Fibroblast of the aortic adventitia (primary cell): ENCODE results near the gene COL7A1. TPM values are rescaled to one million over a fixed set of nuclear protein-coding genes. Genes with fewer than 3 reads are reported as not detected.

Source experiments
- DNase-seq: peaks from one replicate; pipeline ENCODE4 v3.0.0-alpha.2; 2010; ENCODE audit warnings: low read depth
- H3K4me3 ChIP-seq: 2 replicates; pipeline ENCODE4 v1.5.1; 2011; ENCODE audit warnings: low read depth, mild to moderate bottlenecking, control low read depth, low read length, moderate library complexity
- total RNA-seq: library from RNA; depleted of rRNA; stranded (reverse); fragments of >200 nt; gene quantifications from 2 replicates; pipeline ENCODE4 v1.2.3, GENCODE V29; 2012; ENCODE audit warnings: low replicate concordance
- TF ChIP-seq, protein P1 (sequence below): IDR thresholded peaks from 2 replicates; pipeline ENCODE4 v1.5.1; 2011; ENCODE audit warnings: mild to moderate bottlenecking, low read length, control low read depth, inconsistent platforms; ENCODE audit not compliant: insufficient read depth

COL7A1 gene
- total RNA-seq, 1 donor = 10.2 TPM

DNA sequence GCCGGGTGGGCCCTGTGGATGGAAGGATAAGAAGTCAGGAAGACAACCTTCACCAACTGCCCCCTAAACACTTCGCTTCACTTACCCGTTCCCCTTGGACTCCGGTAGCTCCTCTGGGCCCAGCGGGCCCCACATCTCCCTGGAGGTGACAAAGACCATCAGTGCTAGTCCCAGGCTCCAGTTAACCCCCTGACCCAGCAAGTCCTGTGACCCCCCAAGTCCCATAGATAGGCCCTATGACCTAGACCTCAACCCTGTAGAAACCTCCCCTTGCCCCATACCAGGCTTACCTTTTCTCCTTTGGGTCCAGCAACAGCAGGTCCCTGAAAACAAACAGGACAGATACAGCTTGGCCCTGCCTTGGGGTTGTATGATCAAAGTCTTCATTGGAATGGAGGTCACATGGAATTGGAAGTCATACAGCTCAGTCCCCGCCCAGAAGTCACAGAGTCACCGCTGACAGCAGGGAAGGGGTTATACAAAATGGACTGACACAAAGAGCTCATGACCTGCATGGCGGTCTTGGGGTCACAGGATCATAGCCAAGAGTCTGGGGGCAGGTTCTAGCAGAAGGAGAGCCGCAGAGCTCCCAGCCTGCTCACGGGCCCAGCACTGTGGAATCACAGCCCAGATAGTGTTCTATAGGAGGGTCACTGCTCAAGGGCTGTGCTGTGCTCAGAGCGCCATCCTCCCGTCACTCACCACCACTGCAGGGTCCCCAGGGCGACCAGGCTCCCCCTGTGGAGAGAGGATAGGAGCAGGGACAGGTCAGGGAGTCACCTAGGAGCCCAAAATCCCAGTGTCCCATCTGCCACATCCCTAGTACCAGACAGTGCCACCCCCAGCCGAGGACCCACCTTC is 13.3 kb downstream of the COL7A1 start:
- TF ChIP-seq, protein P1, sequence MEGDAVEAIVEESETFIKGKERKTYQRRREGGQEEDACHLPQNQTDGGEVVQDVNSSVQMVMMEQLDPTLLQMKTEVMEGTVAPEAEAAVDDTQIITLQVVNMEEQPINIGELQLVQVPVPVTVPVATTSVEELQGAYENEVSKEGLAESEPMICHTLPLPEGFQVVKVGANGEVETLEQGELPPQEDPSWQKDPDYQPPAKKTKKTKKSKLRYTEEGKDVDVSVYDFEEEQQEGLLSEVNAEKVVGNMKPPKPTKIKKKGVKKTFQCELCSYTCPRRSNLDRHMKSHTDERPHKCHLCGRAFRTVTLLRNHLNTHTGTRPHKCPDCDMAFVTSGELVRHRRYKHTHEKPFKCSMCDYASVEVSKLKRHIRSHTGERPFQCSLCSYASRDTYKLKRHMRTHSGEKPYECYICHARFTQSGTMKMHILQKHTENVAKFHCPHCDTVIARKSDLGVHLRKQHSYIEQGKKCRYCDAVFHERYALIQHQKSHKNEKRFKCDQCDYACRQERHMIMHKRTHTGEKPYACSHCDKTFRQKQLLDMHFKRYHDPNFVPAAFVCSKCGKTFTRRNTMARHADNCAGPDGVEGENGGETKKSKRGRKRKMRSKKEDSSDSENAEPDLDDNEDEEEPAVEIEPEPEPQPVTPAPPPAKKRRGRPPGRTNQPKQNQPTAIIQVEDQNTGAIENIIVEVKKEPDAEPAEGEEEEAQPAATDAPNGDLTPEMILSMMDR = no peak
- no peak for DNase-seq
- H3K4me3 ChIP-seq = no peak overlapping the region

DNA sequence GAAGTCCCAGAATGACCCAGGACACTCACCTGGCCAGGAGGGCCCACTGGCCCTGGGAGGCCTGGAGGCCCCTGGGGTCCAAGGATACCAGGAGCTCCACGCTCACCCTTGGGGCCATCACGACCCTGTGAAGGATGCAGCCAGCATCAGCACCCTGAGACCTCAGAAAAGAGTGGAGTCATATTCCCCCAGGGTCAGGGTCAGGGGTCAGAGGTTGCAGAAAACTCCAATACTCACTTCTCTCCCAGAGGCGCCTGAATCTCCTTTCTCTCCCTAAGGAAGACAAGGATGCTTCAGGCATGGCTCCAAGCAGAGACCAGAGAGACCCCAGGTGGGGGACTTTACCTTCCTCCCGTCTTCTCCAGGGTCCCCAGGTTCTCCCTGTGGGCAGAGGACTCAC is 18.5 kb downstream of the COL7A1 start:
- DNase-seq = no peak
- TF ChIP-seq, protein P1 = no peak
- no peak overlapping the region for H3K4me3 ChIP-seq

DNA sequence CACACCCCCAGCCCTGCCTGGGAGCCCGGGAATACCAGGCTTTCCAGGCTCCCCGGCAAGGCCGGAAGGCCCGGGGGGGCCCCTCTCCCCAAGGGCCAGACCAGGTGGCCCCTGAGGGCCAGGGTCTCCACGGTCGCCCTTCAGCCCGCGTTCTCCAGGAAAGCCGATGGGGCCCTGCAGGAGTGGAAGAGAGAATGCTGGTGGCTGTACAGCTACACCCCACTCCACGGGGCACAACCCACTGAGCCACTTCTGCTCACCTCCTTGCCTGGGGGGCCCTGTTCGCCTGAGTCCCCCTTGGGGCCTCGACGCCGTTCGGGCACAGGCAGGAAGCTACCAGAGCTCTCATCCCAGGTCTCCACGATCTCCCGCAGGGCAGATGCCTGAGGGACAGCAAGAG is 19.8 kb downstream of the COL7A1 start:
- DNase-seq = no peak
- no peak overlapping the region for H3K4me3 ChIP-seq
- TF ChIP-seq, protein P1 = no peak

DNA sequence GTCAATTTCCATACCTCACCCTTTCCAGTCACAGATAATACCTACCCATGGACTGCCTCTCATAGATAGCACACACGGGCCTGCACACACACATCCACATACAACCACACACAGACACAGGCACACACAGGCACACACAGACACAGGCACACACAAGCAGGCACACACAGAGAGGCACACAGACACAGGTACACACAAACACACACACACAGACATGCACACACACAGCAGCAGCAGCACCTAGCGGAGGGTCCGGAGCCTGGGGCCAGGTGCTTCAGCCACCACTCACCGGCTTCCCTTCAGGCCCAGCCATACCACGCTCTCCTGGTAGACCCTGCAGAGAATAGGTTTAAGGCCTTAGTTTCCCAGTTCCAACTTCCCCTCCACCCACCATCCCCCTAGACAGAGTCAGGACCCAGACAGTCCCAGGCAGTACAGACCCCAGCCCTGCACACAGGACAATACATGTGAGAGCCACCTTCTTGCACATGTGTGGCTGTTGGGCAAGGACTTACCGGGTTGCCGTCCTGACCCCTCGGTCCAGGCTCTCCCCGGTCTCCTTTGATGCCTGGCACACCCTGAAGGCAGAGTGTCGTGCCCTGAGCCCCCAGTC is 21.1 kb downstream of the COL7A1 start:
- TF ChIP-seq, protein P1 = no peak
- H3K4me3 ChIP-seq = no peak overlapping the region
- DNase-seq = no peak

DNA sequence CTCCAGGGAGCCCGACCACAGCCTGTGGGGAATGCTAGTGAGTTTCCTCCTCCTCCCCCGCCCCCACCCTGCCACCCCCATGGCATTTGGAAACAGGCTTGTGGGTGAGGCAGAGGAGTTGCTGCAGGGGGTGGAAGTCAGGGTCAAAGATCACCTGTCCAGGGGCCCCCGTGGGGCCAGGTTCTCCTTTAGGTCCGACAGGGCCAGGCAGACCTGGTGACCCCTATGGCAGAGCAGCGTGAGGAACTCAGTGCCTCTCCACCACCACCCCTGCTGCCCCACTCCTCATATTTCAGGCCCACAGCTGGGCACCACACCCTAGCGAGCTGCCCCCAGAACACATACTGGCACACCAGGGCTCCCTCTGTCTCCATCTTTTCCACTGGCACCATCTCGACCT is 22.6 kb downstream of the COL7A1 start:
- no peak overlapping the region for H3K4me3 ChIP-seq
- TF ChIP-seq, protein P1 = no peak
- no peak for DNase-seq

DNA sequence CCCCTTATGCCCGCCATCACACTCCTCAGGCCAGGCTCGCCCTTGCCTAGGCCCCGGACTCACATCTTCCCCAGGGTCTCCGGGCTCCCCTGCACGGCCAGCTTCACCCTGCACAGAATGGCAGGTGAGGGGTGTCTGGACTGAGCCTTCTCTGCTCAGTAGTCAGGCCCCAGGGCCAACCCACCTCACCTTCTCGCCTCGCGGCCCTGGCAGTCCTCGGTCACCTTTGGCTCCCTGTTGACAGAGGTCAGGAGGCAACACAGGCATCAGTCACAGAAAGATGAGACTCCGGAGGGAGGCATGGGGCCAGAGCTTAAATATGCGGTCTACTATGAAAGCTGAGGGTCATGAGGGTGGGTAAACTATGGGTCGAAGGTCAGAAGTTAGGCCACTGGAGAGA is 23.2 kb downstream of the COL7A1 start:
- no peak overlapping the region for H3K4me3 ChIP-seq
- DNase-seq = no peak
- TF ChIP-seq, protein P1 = no peak
